Testis (tissue), 3 donors: ENCODE measurements around the gene DDX11. TPM values are rescaled to one million over a fixed set of nuclear protein-coding genes. Genes with fewer than 3 reads are reported as not detected.
"Not testable (repeated sequence)": the region's sequence is repeated elsewhere in the genome, so short reads cannot be mapped to it uniquely, and the experiment has no call there.

Experiments
- DNase-seq: peaks from one replicate; pipeline ENCODE4 v3.0.0-alpha.2; 2019
- H3K27ac ChIP-seq, 2 donors: fragments of 200-600 bp; sonication (generic); one replicate each; pipeline ENCODE4 v1.5.1; 2019
- H3K27me3 ChIP-seq: fragments of 200-600 bp; sonication (generic); one replicate; pipeline ENCODE4 v1.5.1; 2019
- H3K36me3 ChIP-seq: fragments of 200-600 bp; sonication (generic); one replicate; pipeline ENCODE4 v1.5.1; 2017; ENCODE audit warnings: low read depth; ENCODE audit errors: missing control alignments
- H3K4me1 ChIP-seq: fragments of 200-600 bp; sonication (generic); one replicate; pipeline ENCODE4 v1.5.1; 2019
- H3K4me3 ChIP-seq, 2 donors: fragments of 200-600 bp; sonication (generic); one replicate each; pipeline ENCODE4 v1.5.1; 2017 to 2019
- H3K9me3 ChIP-seq: fragments of 200-600 bp; sonication (generic); one replicate; pipeline ENCODE4 v1.5.1; 2017
- POLR2A ChIP-seq: fragments of 450-650 bp; IDR thresholded peaks from one replicate; pipeline ENCODE4 v1.6.1; 2017; ENCODE audit warnings: antibody characterized with exemption, mild to moderate bottlenecking, moderate library complexity
- WGBS, 2 donors: methylation state at CpG; one replicate each; pipeline ENCODE4 v1.1.5; 2018; 5-methylcytosine and 5-hydroxymethylcytosine counted together
- intact Hi-C: fragments of 100-400 bp; cut with DNase I; formaldehyde crosslinking; loops from one replicate; pipeline ENCODE4 v1.15.1; 2023; ENCODE audit warnings: low total_unique reads
- polyA plus RNA-seq: library from polyadenylated mRNA; stranded (reverse); fragments of 350-450 nt; fragmentation: Illumina TruSeq; extraction: RNeasy Lipid Tissue Mini Kit (QIAGEN cat#74804); gene quantifications from one replicate; pipeline ENCODE4 v1.2.3, GENCODE V29; 2014; ENCODE audit warnings: low read depth, low replicate concordance; ENCODE audit not compliant: insufficient read depth
- total RNA-seq, 2 donors: library from RNA; depleted of rRNA; stranded (reverse); fragments of >200 nt; gene quantifications; one replicate each; pipeline ENCODE4 v1.2.3, GENCODE V29; 2016
- TF ChIP-seq, protein P1 (sequence below), 3 experiments: fragments of 450-650 bp in 2 of 3; fragments of 200-600 bp in 1 of 3; sonication (generic) in 1 of 3; IDR thresholded peaks; one replicate each; pipeline ENCODE4 v1.5.1; 2016 to 2019; ENCODE audit warnings: antibody characterized with exemption in 3 of 3, mild to moderate bottlenecking in 2 of 3, moderate library complexity in 1 of 3

Gene DDX11
- total and polyA plus RNA-seq, 3 donors from 2014 or later = 19.7 to 63.1 (median 49.6) TPM

DNA sequence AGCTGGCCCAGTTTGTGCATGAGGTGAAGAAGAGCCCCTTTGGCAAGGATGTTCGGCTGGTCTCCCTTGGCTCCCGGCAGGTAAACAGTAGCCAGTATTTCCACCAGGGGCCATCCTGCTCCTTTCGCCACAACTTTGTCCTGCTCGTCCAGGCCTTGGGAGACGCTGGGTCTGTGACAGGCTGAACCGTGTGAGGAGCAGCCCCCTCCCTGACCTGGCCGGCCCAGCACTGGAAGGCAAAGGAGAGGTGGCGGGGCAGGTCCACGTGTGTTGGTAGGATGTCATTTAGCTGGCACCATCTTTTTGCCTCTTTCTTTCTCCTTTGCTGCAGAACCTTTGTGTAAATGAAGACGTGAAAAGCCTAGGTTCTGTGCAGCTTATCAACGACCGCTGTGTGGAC lies 15.4 kb downstream of the DDX11 start:
- Histone ChIP-seq H3K27me3 (no peaks in the 10 kb centered on the region), H3K4me1 (no peaks in the 10 kb centered on the region), H3K9me3 (no peaks in the 10 kb centered on the region), H3K27ac (no peak overlapping the region), H3K36me3 (no peaks in the 10 kb centered on the region), H3K4me3 (no peak overlapping the region)
- no peak for TF ChIP-seq POLR2A
- TF ChIP-seq, protein P1, sequence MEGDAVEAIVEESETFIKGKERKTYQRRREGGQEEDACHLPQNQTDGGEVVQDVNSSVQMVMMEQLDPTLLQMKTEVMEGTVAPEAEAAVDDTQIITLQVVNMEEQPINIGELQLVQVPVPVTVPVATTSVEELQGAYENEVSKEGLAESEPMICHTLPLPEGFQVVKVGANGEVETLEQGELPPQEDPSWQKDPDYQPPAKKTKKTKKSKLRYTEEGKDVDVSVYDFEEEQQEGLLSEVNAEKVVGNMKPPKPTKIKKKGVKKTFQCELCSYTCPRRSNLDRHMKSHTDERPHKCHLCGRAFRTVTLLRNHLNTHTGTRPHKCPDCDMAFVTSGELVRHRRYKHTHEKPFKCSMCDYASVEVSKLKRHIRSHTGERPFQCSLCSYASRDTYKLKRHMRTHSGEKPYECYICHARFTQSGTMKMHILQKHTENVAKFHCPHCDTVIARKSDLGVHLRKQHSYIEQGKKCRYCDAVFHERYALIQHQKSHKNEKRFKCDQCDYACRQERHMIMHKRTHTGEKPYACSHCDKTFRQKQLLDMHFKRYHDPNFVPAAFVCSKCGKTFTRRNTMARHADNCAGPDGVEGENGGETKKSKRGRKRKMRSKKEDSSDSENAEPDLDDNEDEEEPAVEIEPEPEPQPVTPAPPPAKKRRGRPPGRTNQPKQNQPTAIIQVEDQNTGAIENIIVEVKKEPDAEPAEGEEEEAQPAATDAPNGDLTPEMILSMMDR (IDR thresholded peaks at IDR 0.05) = no peak
- WGBS, 2 donors = 90 to 94% methylated on average over 12 of the region's 12 CpGs
- no peak for DNase-seq
- intact Hi-C loops = no loop called here

DNA sequence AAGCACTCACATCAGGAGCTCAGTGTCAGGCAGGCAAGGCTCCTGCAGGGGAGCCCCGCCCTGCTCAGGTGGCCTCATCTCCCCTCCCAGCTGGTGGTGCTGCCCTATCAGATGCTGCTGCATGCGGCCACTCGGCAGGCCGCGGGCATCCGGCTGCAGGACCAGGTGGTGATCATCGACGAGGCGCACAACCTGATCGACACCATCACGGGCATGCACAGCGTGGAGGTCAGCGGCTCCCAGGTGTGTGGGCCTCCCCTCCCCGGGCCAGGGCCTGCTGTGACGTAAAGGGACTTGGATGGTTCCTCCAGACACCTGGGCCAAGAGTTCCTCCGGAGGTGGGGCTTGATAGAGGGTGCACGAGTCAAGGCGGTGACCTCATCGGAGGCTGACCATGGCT lies 18.0 kb downstream of the DDX11 start:
- H3K4me3 ChIP-seq, DNase-seq, H3K27me3 ChIP-seq, H3K9me3 ChIP-seq, H3K4me1 ChIP-seq, H3K27ac ChIP-seq, H3K36me3 ChIP-seq, intact Hi-C loops: not testable (repeated sequence)
- 83 to 93% methylated on average over 6 to 19 of the region's 19 CpGs for WGBS, 2 donors

DNA sequence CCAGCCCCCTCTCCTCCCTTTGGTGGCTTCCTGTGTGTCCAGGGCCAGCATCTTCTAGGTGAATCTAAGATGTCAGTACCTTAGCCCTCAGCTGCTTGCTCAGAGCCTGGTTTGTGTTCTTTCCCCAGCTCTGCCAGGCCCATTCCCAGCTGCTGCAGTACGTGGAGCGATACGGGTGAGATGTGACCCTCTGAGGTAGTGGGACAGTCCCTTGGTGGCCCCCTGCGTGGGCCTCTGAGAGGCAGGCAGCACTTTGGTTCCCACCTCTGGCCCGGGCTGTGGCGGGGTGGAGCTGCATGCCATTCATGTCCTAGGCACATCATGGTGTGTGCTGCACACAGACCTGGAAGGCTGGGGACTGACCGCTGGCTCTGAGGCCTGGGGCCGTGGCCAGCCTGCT lies 19.1 kb downstream of the DDX11 start:
- H3K27me3 ChIP-seq, DNase-seq, H3K4me3 ChIP-seq, H3K4me1 ChIP-seq, intact Hi-C loops, H3K36me3 ChIP-seq, H3K27ac ChIP-seq, H3K9me3 ChIP-seq: not testable (repeated sequence)
- 77% methylated on average over 5 of the region's 8 CpGs; no CpG with 5 or more reads in 1 of the 2 donors for WGBS, 2 donors

DNA sequence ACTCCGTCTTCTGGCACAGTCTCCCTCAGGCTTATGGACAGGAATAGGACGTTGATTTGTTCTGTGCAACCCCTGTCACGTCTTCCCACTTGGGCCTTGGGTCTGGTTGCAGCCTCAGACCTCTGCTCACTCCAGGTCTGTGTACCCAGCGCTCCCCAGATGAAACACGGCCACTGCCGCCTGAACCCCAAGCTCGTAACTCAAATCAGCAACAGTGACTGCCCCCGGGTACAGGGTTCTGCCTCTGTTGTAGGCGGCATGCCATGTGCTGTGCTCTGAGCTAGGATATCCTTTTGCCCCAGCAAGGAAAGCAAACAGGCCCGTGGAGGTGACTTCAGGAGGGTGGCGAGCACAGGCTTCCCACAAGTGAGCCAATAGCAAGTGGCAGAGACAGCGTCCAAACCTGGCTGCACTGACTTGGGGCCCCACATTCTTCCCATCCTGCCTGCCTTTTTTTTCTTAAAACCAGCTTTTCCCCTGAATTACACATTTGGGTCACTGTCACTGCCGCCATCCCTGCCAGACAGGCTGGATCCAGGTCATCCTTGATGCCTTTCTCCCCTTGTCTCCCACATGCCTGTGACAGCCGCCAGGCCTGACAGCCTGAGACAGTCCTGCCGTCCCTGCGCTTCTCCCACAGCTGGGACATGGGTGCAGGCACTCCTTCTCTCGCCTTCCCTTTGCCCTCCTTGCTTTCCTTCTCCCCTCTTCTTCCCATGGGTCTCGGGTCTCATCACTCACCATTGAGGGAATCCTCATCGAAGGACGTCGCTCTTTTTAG lies 21.6 kb downstream of the DDX11 start:
- WGBS, 2 donors = 91 to 94% methylated on average over 19 to 21 of the region's 21 CpGs
- H3K36me3 ChIP-seq, H3K27me3 ChIP-seq, H3K27ac ChIP-seq, H3K9me3 ChIP-seq, H3K4me3 ChIP-seq, intact Hi-C loops, H3K4me1 ChIP-seq, DNase-seq: not testable (repeated sequence)

DNA sequence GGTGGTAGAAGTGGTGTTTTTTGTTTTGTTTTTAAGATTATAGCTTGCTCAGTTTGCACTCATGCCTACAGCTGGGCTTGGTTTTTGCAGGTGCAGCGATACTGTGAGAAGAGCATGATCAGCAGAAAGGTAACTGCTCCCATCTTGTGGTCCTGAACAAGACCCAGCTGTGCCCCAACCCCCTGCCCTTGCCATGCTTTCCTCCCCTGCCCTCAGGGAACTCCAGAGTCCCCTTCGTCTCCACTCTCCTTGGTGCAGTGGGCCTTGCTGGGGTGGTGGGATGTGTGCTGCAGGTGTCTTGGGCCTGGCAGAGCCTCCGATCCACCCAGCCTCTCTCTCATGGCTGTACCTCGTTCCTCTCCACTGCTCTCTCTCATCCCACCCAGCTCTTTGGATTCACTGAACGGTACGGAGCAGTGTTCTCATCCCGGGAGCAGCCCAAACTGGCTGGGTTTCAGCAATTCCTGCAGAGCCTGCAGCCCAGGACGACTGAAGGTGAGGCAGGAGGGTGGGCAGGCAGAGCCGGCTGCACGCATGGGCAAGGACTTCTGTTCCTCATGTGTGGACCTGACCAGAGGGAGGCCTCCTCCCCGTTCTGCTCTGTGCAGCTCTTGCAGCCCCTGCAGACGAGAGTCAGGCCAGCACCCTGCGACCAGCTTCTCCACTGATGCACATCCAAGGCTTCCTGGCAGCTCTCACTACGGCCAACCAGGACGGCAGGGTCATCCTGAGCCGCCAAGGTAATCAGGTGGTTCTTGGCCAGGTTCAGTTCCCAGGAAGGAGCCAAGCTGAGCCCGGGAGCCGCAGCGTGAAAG lies 22.8 kb downstream of the DDX11 start:
- H3K27me3 ChIP-seq, H3K4me3 ChIP-seq, H3K4me1 ChIP-seq, intact Hi-C loops, H3K36me3 ChIP-seq, H3K27ac ChIP-seq, DNase-seq, H3K9me3 ChIP-seq: not testable (repeated sequence)
- 94% methylated on average over 13 to 19 of the region's 19 CpGs for WGBS, 2 donors

DNA sequence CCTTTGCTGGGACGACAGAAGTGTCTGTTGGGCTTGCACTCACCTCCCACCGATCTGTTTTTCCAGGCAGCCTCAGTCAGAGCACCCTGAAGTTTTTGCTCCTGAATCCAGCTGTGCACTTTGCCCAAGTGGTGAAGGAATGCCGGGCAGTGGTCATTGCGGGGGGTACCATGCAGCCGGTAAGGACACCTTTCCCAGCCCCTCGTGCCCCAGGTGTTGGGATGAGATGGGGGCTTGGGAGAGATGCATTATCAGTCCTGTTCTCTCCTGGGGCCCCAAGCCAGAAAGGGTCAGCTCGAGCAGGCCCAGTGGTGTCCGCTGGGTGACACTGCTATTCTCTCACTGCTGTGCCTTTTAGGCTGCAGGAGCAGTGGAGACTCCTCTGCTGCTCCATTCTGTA lies 24.2 kb downstream of the DDX11 start:
- H3K4me3 ChIP-seq, H3K27ac ChIP-seq, H3K4me1 ChIP-seq, DNase-seq, H3K9me3 ChIP-seq, H3K27me3 ChIP-seq, intact Hi-C loops, H3K36me3 ChIP-seq: not testable (repeated sequence)
- 96% methylated on average over 8 of the region's 8 CpGs for WGBS, 2 donors

DNA sequence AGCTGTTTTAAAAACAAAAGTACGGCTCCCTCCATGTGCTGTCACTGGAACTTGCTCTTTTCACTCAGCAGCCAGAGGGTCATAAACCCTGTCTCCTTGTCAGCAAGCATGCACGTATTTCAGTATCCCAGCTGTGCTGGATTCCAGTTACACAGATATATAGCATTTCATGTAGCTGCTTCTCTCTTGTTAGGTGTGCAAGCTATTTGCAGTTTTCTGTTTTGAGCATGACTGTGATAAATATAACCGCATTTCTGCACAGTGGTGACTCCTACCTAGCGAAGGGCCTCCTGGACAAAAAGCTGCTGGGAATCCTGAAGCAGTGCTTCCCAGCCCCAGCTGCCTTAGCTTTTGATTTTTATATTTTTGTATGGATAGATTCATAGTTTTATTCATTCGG lies 24.7 kb downstream of the DDX11 start:
- WGBS, 2 donors = 85 to 92% methylated on average over 4 to 5 of the region's 5 CpGs
- DNase-seq, H3K4me1 ChIP-seq, H3K27ac ChIP-seq, H3K9me3 ChIP-seq, H3K27me3 ChIP-seq, intact Hi-C loops, H3K36me3 ChIP-seq, H3K4me3 ChIP-seq: not testable (repeated sequence)

DNA sequence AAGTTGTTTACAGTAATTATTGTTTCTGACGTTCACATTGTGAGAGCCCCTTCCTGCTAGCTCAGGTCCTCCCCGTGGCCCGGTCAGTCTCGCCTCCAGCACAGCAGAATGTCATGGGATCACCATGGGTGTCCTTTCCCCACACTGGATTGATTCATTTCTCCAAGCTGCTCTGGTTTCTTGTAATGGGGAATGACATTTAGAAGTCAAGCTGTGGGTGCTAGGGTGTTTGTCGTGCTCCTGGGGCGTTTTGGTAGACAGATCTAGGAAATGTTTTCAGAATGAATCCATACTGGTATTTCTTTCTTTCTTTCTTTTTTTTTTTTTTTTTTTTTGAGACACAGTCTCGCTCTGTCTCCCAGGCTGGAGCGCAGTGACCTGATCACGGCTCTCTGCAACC lies 25.1 kb downstream of the DDX11 start:
- H3K4me1 ChIP-seq, H3K9me3 ChIP-seq, H3K4me3 ChIP-seq, H3K36me3 ChIP-seq, H3K27ac ChIP-seq, intact Hi-C loops, H3K27me3 ChIP-seq: not testable (repeated sequence)
- DNase-seq = peak; percentile 1
- 89 to 98% methylated on average over 8 to 9 of the region's 9 CpGs for WGBS, 2 donors

DNA sequence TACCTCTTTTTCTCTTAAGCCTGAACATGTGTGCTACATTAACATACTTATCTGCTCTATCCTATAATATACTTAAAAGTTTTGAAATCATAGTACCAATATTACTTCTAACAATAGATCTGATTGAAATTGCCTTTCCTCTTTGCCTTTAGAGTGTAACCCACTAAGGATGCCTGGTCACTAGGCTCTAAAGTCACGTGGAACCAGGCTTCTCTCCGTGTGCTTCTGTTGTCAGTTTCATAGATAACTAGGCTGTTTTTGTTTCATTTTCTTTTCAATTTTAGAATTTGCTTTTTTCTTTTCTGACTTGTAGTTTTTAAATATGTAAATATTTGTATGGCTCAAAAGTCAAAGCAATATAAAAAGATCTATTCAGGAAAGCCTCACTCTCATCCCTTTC lies 25.8 kb downstream of the DDX11 start:
- not testable (repeated sequence) for H3K36me3 ChIP-seq

DNA sequence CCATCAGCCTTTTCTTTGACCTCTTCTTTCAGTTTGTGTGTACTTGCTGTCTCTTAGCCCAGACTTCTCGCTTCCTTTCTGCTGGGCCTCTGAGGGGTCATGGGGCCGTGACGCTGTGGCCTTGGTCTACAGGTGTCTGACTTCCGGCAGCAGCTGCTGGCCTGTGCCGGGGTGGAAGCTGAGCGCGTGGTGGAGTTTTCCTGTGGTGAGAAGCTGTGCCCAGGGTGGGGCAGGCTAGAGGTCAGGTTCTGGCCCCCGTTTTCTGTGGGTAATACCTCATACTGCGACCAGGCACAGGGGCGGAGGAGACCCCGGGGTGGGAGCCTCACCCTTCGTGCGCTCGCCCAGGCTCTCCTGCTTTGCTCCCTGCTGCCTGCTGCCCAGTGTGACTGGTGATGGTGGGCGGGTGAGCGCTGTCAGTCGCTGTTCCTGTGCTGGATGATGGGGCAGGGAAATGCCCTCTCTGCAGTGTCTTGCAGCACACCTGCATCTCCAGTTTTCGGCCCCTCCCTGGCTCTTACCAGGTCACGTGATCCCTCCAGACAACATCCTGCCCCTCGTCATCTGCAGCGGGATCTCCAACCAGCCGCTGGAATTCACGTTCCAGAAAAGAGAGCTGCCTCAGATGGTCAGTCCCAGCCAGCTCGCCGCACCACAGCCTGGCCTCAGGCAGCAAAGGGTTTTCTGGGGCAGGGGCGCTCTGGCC lies 27.0 kb downstream of the DDX11 start:
- intact Hi-C loops, H3K36me3 ChIP-seq, DNase-seq, H3K27me3 ChIP-seq, H3K27ac ChIP-seq, H3K4me3 ChIP-seq, H3K4me1 ChIP-seq, H3K9me3 ChIP-seq: not testable (repeated sequence)
- WGBS, 2 donors = 94 to 95% methylated on average over 12 to 26 of the region's 26 CpGs

More for the DNA sequence above, 25.8 kb downstream of the DDX11 start:
- H3K4me1 ChIP-seq, H3K27ac ChIP-seq, H3K9me3 ChIP-seq, H3K4me3 ChIP-seq, DNase-seq, intact Hi-C loops, H3K27me3 ChIP-seq: not testable (repeated sequence)
- 54 to 55% methylated on average over 2 of the region's 2 CpGs for WGBS, 2 donors
